ENCODE results near the gene DNAH10. TPM values are rescaled to one million over a fixed set of nuclear protein-coding genes. Genes with fewer than 3 reads are reported as not detected.

Gene DNAH10
- total RNA-seq, 1 donor, result 0.43 TPM

DNA sequence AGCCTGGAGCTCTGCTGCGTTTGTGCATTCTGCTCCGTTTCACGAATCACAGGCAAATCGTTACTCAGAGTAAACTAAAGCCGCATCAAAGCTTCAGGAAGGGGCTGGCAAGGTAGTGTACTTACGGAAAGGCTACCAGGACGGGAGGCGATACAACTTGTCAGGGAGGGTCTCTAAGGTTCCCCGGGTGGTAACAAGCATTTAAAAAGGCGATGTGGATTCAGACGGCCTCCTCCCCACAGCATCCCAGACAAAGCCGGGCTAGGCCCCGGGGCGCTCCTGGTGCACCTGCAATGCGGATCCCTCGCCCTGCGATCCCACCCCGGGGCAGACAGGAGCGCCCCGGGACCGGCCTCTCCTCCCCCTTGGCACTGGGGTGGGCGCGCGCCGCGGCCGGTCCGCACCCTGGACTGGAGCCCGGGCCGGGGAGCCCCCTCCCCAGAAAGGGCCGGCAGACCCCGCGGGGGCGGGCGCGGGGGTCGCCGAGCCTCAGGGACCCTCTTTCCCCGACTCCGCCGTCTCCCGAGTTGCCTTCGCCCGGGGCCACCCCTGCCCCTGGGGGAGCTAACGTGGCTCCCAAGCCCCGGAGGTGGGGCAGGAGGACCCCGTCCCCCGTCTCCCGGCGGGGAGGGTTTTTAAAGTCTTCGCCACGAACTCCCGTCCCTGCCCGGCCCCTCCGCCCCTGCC lies 209.8 kb downstream of the DNAH10 start:
- TF ChIP-seq, protein P1, sequence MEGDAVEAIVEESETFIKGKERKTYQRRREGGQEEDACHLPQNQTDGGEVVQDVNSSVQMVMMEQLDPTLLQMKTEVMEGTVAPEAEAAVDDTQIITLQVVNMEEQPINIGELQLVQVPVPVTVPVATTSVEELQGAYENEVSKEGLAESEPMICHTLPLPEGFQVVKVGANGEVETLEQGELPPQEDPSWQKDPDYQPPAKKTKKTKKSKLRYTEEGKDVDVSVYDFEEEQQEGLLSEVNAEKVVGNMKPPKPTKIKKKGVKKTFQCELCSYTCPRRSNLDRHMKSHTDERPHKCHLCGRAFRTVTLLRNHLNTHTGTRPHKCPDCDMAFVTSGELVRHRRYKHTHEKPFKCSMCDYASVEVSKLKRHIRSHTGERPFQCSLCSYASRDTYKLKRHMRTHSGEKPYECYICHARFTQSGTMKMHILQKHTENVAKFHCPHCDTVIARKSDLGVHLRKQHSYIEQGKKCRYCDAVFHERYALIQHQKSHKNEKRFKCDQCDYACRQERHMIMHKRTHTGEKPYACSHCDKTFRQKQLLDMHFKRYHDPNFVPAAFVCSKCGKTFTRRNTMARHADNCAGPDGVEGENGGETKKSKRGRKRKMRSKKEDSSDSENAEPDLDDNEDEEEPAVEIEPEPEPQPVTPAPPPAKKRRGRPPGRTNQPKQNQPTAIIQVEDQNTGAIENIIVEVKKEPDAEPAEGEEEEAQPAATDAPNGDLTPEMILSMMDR (IDR thresholded peaks at IDR 0.05; ENCODE audit: insufficient read depth, low read depth, low read length), result no peak
- H3K4me3 ChIP-seq (ENCODE audit: low read depth, low read length), result peak overlapping the region; percentile 79
- DNase-seq (ENCODE audit: low read depth), result peak; percentile 43

DNA sequence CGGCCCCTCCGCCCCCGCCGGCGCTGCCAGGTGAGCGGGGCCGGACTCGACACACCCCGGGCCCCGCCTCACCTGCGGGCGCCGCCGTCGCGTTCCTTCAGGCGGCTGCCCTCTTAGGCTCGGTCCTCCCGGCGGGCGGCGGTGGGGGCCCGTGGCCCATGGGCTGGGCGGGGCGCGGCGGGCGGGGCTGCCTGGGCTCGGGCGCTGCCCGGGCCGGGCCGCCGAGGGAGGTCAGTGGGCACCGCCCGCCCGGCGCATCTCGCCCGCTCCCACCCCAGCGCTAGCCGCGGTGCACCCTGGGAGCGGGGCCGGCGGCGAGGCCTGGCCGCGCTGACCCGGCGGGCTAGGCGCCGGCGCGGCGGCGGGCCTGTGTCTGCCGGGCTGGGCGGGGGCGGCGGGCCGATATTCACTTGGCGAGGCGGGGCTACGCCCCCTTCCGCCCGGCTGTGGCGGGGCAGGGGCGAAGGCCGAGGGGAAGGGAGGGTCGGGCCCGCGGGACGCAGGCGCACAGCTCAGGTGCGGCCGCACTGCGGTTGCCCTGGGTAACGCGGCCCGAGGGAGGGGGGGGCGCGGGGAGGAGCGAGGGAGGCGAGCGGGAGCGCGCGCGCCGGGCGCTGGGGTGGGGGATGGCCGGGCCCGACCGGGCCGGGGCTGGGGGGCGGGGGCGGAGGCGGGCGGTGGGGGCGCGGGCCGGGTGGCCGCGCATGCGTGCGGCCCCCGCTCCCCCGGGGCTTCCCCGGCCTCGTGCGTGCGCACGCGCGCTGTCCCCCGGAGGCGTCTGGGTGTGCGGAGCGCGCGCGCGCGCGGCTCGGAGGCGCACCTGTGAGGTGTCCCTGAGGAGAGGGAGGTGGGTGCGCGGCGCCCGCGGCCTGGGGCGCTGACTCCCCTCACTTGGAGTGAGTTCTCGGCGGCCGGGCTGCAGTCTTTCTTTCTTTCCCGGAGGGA lies 210.6 kb downstream of the DNAH10 start, which contains the start of the genes CCDC92 and ZNF664:
CCDC92 (minus strand) TSS at position 375 of the 945 bp plus-strand sequence. CDS start 28,526 bp downstream, outside the sequence.
ZNF664 (plus strand) TSS at position 759 of the 945 bp plus-strand sequence. CDS start 38,930 bp downstream, outside the sequence.
- peak; percentile 92 for DNase-seq (ENCODE audit: low read depth)
- TF ChIP-seq, protein P1 (IDR thresholded peaks at IDR 0.05; ENCODE audit: insufficient read depth, low read depth, low read length), result peak; percentile 18
- peak within 1 kb of the TSS; percentile 79 for H3K4me3 ChIP-seq (ENCODE audit: low read depth, low read length)

- no peak for DNase-seq (ENCODE audit: low read depth)
- TF ChIP-seq, protein P1 (IDR thresholded peaks at IDR 0.05; ENCODE audit: insufficient read depth, low read depth, low read length), result no peak
- H3K4me3 ChIP-seq (ENCODE audit: low read depth, low read length), result peak overlapping the region; percentile 76
These were observed 211.6 kb downstream of the DNAH10 start for GRCh38 chr12:123973552-123974341.

DNA sequence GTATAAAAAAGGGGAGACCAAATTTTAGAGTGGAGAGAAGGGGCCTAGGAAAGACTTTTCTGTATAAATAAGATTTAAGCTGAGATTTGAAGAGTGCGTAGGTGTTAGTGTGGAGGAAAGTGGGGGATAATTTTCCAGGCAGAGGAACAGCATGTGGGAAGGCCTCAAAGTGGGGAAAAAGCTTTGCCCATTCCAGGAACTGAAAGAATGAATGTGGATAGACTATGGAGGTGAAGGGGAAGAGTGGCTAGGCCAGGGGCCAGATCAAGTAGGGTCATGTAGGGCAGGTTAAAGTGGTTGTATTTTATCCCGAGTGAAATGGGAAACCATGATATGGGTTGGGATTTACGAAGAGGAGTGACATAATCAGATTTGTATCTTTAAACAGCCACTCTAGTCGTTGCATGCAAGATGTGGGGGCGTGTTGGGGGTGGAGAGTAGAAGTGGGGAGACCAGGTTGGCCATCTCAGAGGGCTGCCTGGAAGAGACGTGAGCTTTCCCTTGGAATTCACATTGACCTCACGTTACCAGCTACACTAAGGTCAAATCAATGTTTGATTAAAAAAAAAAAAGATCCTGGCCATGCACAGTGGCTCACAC lies 214.2 kb downstream of the DNAH10 start:
- no peak for DNase-seq (ENCODE audit: low read depth)
- H3K4me3 ChIP-seq (ENCODE audit: low read depth, low read length), result no peak overlapping the region
- TF ChIP-seq, protein P1 (IDR thresholded peaks at IDR 0.05; ENCODE audit: insufficient read depth, low read depth, low read length), result no peak

DNA sequence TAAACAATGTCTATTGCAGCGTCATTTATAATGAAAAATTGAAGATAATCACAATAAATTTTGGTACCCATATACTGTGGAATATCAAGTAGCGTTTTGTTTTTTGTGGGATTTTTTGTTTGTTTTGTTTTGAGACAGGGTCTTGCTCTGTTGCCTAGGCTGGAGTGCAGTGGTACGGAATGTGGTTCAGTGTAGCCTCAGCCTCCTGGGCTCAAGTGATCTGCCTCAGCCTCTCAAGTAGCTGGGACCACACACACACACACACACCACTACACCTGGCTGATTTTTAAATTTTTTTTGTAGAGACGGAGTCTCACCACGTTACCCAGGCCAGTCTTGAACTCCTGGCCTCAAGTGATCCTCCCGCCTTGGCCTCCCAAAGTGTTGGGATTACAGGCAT lies 217.5 kb downstream of the DNAH10 start:
- no peak for DNase-seq (ENCODE audit: low read depth)
- TF ChIP-seq, protein P1 (IDR thresholded peaks at IDR 0.05; ENCODE audit: insufficient read depth, low read depth, low read length), result no peak
- H3K4me3 ChIP-seq (ENCODE audit: low read depth, low read length), result no peak overlapping the region

DNA sequence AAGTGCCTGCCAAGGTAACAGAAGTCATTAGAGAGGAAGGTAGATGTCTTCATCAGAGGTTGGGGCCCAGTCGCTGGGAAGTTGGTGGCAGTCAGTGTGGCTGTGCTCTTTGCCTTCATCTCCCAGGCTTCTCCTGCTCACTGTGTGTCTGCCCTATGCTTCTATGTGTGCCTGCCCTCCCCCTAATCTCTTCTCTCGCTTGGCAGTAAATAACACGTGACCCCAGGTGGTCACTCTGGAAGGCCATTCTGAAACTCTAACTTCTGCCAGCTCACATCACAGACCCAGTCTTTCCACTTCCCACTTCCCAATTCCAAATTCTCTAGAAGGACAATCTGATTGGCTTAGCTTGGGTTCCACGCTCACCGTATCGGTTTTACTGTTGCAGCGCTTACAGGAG lies 220.2 kb downstream of the DNAH10 start:
- DNase-seq (ENCODE audit: low read depth), result no peak
- TF ChIP-seq, protein P1 (IDR thresholded peaks at IDR 0.05; ENCODE audit: insufficient read depth, low read depth, low read length), result no peak
- H3K4me3 ChIP-seq (ENCODE audit: low read depth, low read length), result no peak overlapping the region
